NT2/D1 (cell line): ENCODE measurements around the gene EHBP1L1.

ENCODE experiments used
- DNase-seq: peaks from one replicate; pipeline ENCODE4 v3.0.0-alpha.2; 2011; ENCODE audit warnings: low read depth, low spot score
- H3K27me3 ChIP-seq: 2 replicates; pipeline ENCODE4 v1.6.0; 2011; ENCODE audit warnings: mild to moderate bottlenecking; ENCODE audit not compliant: insufficient read length, insufficient read depth
- H3K36me3 ChIP-seq: 2 replicates; pipeline ENCODE4 v1.6.1; 2011; ENCODE audit warnings: mild to moderate bottlenecking, low read length, mixed read lengths; ENCODE audit not compliant: insufficient read depth, insufficient read length
- H3K4me1 ChIP-seq: 2 replicates; pipeline ENCODE4 v1.5.1; 2011; ENCODE audit not compliant: insufficient read depth, insufficient read length
- H3K4me3 ChIP-seq: 2 replicates; pipeline ENCODE4 v1.5.1; 2011; ENCODE audit warnings: low read depth; ENCODE audit not compliant: insufficient read length
- H3K9ac ChIP-seq: 2 replicates; pipeline ENCODE4 v1.6.0; 2011; ENCODE audit warnings: low read depth; ENCODE audit not compliant: insufficient read length
- H3K9me3 ChIP-seq: 2 replicates; pipeline ENCODE4 v1.5.1; 2011; ENCODE audit warnings: mild to moderate bottlenecking, low read length; ENCODE audit not compliant: insufficient read depth
- SUZ12 ChIP-seq: IDR thresholded peaks from 2 replicates; pipeline ENCODE4 v1.6.1; 2011; ENCODE audit not compliant: insufficient read length, insufficient read depth; ENCODE audit errors: extremely low read depth
- YY1 ChIP-seq: IDR thresholded peaks from 2 replicates; pipeline ENCODE4 v1.6.1; 2011; ENCODE audit not compliant: insufficient read length, insufficient read depth
- ZNF274 ChIP-seq: IDR thresholded peaks from 2 replicates; pipeline ENCODE4 v1.6.1; 2011; ENCODE audit warnings: mild to moderate bottlenecking, low read depth, low read length

Gene EHBP1L1

GRCh38 chr11:65606876-65607613 is 31.2 kb downstream of the EHBP1L1 start:
- no peaks in the 10 kb centered on the region for H3K27me3 ChIP-seq
- H3K4me1 ChIP-seq = peaks cover 26% of the 10 kb centered on the region
- H3K4me3 ChIP-seq = peak overlapping the region; percentile 22
- H3K36me3 ChIP-seq = peaks cover 82% of the 10 kb centered on the region
- peak; percentile 98 for DNase-seq
- H3K9me3 ChIP-seq = no peaks in the 10 kb centered on the region
- H3K9ac ChIP-seq = peak overlapping the region; percentile 77
- TF ChIP-seq YY1 = no peak

- Histone ChIP-seq H3K4me3 (peak overlapping the region; percentile 3), H3K27me3 (no peaks in the 10 kb centered on the region), H3K36me3 (peaks cover 85% of the 10 kb centered on the region), H3K9me3 (no peaks in the 10 kb centered on the region), H3K4me1 (peaks cover 34% of the 10 kb centered on the region), H3K9ac (peak overlapping the region; percentile 72)
- no peak for TF ChIP-seq ZNF274
- TF ChIP-seq SUZ12 = no peak
- TF ChIP-seq YY1 = no peak
- no peak for DNase-seq
Observed at GRCh38 chr11:65607614-65608426, 32.0 kb downstream of the EHBP1L1 start.

DNA sequence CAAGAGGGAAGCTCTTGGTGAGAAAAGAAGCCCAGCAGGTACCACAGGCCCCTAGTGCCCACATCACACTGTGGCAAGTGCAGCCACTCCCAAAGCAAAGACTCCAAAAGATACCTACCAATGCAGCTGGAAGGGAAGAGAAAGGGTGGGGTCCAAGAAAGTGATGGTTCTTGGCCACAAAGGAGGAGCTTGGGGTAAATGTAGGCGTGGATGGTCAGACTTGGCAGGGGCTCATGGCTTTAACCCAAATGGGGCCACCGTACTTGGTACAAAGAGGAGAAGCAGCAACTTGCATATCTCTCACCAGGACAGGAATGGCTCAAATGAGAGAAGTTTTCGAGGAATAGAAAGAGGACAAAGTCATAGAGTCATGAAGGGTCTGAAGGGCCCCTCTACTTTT is 33.4 kb downstream of the EHBP1L1 start:
- Histone ChIP-seq H3K4me3 (no peak overlapping the region), H3K27me3 (no peaks in the 10 kb centered on the region), H3K4me1 (peaks cover 41% of the 10 kb centered on the region), H3K36me3 (peaks cover 77% of the 10 kb centered on the region), H3K9ac (no peak overlapping the region), H3K9me3 (no peaks in the 10 kb centered on the region)
- TF ChIP-seq YY1 = no peak
- no peak for TF ChIP-seq ZNF274
- no peak for TF ChIP-seq SUZ12
- no peak for DNase-seq

GRCh38 chr11:65609665-65610064 is 33.8 kb downstream of the EHBP1L1 start:
- TF ChIP-seq YY1 (no peak), ZNF274 (no peak), SUZ12 (no peak)
- no peak overlapping the region for H3K4me3 ChIP-seq
- no peak overlapping the region for H3K9ac ChIP-seq
- no peaks in the 10 kb centered on the region for H3K9me3 ChIP-seq
- DNase-seq = no peak
- no peaks in the 10 kb centered on the region for H3K27me3 ChIP-seq
- H3K4me1 ChIP-seq = peaks cover 41% of the 10 kb centered on the region
- H3K36me3 ChIP-seq = peaks cover 73% of the 10 kb centered on the region

DNA sequence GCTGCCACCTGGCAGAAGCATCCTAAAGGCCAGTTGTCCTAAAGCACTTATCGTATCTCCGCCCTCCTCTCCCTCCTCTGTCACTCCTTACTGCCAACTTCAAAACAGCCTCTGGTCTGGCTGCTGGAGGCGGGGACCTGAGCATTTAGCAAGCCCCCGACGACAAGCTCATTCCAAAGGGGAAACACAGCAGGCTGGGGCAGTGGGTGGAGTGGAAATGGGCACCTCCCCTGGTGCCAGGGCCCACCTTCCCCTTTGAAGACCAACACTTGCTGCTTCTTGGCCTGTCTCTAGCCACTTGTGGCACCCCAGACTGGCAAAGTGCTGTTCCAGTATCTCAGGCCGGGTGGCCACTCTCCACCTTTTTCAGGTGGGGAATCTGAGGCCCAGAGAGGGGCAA is 34.6 kb downstream of the EHBP1L1 start:
- no peaks in the 10 kb centered on the region for H3K27me3 ChIP-seq
- no peak for DNase-seq
- H3K4me3 ChIP-seq = no peak overlapping the region
- no peak for TF ChIP-seq YY1
- no peak for TF ChIP-seq SUZ12
- peaks cover 65% of the 10 kb centered on the region for H3K36me3 ChIP-seq
- H3K9me3 ChIP-seq = no peaks in the 10 kb centered on the region
- no peak overlapping the region for H3K9ac ChIP-seq
- peaks cover 41% of the 10 kb centered on the region for H3K4me1 ChIP-seq

DNA sequence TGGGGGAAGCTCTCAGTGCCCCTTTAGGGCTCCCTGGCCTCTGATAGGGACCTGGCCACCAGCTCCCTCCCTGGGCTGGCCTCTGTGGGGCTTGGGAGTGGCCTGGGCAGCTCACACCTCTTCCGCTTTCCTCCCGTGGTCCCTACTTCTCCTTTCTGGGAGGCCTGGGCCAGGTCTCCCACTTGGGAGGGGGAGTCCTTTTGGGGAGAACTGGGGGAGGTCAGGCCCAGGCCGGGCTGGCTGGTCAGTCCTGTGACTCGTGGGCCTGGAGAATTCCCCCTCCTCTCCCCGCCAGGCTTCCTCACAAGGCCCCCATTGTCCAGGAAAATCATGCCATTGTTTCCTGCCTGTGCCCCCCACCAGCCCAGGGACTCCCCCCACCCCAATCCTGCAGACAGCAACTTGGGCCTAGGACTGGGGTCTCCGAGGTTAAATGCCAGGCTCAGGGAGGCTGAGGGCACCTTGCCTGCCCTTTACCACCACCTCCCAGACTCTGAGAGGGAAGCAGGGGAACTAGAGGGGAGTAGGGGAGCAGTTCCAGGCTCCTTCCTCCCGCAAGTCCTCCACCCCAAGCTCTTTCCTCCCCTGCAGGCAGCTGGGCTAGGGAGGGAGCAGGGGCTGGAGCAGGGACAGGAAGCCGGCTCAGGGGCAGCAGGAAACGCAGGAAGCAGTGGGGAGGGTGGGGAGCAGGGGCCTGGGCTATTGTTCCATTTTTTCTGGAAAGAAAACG is 35.3 kb downstream of the EHBP1L1 start:
- H3K36me3 ChIP-seq = peaks cover 58% of the 10 kb centered on the region
- H3K4me1 ChIP-seq = peaks cover 37% of the 10 kb centered on the region
- H3K4me3 ChIP-seq = no peak overlapping the region
- H3K9ac ChIP-seq = peak overlapping the region; percentile 63
- H3K27me3 ChIP-seq = no peaks in the 10 kb centered on the region
- TF ChIP-seq ZNF274 (no peak), YY1 (no peak), SUZ12 (no peak)
- H3K9me3 ChIP-seq = no peaks in the 10 kb centered on the region
- no peak for DNase-seq
